Caco-2 (cell line): ENCODE results near the gene PACSIN2. TPM values are rescaled to one million over a fixed set of nuclear protein-coding genes. Genes with fewer than 3 reads are reported as not detected.
A peak's percentile ranks its signal among the peaks of the same experiment; 100 is the strongest.

Experiments
- BruUV-seq: library from RNA; stranded (reverse); fragments of 400-500 nt; replicated peaks from 2 replicates; lab custom pipeline; 2021; lab: Mats Ljungman, UMichigan
- CTCF ChIA-PET: fragments of 300-600 bp; sonication (Branson Sonifier 250); formaldehyde crosslinking; loops from one replicate; lab custom pipeline; 2022; ENCODE audit warnings: antibody characterized with exemption; lab: Charles Lee
- POLR2A ChIA-PET: fragments of 300-600 bp; sonication (Branson Sonifier 250); formaldehyde crosslinking; loops from one replicate; lab custom pipeline; 2022; ENCODE audit warnings: antibody characterized with exemption; lab: Charles Lee
- DNase-seq, 2 experiments: peaks; one replicate each; pipeline versions ENCODE4 v3.0.0 to v3.0.0-alpha.2; 2020 to 2022
- H3K27me3 ChIP-seq: replicated peaks from 2 replicates; pipeline ENCODE4 v1.6.0; 2011; ENCODE audit warnings: low read length; ENCODE audit not compliant: control insufficient read depth, insufficient read depth
- H3K36me3 ChIP-seq: 2 replicates; pipeline ENCODE4 v1.5.1; 2011; ENCODE audit warnings: low read length; ENCODE audit not compliant: control insufficient read depth, insufficient read depth
- H3K4me1 ChIP-seq: fragments of 250-450 bp; sonication (Bioruptor Pico); 2 replicates; pipeline ENCODE4 v1.5.1; 2020; ENCODE audit warnings: mild to moderate bottlenecking
- H3K4me3 ChIP-seq: 2 replicates; pipeline ENCODE4 v1.5.1; 2011; ENCODE audit warnings: low read depth, mild to moderate bottlenecking, control low read depth, low read length
- H3K9me3 ChIP-seq: fragments of 250-450 bp; sonication (Bioruptor Pico); 2 replicates; pipeline ENCODE4 v1.5.1; 2020; ENCODE audit warnings: mild to moderate bottlenecking, moderate library complexity
- H3K27ac Mint-ChIP-seq: one replicate; pipeline ENCODE4 v1.8.0; 2022; ENCODE audit warnings: mixed read lengths; ENCODE audit not compliant: unreplicated experiment
- H3K27me3 Mint-ChIP-seq: one replicate; pipeline ENCODE4 v1.8.0; 2022; ENCODE audit warnings: mixed read lengths; ENCODE audit not compliant: insufficient read depth, unreplicated experiment
- H3K36me3 Mint-ChIP-seq: one replicate; pipeline ENCODE4 v1.8.0; 2022; ENCODE audit warnings: mild to moderate bottlenecking, mixed read lengths; ENCODE audit not compliant: insufficient read depth, unreplicated experiment
- H3K4me1 Mint-ChIP-seq: one replicate; pipeline ENCODE4 v1.8.0; 2022; ENCODE audit warnings: low read depth, mixed read lengths; ENCODE audit not compliant: unreplicated experiment
- H3K4me3 Mint-ChIP-seq: one replicate; pipeline ENCODE4 v1.8.0; 2022; ENCODE audit warnings: mild to moderate bottlenecking, moderate library complexity, mixed read lengths; ENCODE audit not compliant: unreplicated experiment
- H3K9me3 Mint-ChIP-seq: one replicate; pipeline ENCODE4 v1.8.0; 2022; ENCODE audit warnings: mixed read lengths; ENCODE audit not compliant: unreplicated experiment
- CTCF ChIP-seq, 2 experiments: fragments of 200-600 bp in 1 of 2; IDR thresholded peaks; 1 replicate in 1 of 2; 2 replicates in 1 of 2; pipeline versions ENCODE4 v1.5.1 to v1.8.0; 2011 to 2022; ENCODE audit warnings: antibody characterized with exemption in 1 of 2, control low read depth in 1 of 2, inconsistent platforms in 1 of 2, low read depth in 1 of 2, low read length in 1 of 2, mild to moderate bottlenecking in 1 of 2, moderate library complexity in 1 of 2; ENCODE audit not compliant: insufficient read depth in 1 of 2, severe bottlenecking in 1 of 2, unreplicated experiment in 1 of 2
- intact Hi-C: fragments of 100-400 bp; cut with micrococcal nuclease; formaldehyde crosslinking; loops from one replicate; pipeline ENCODE4 v1.10.0; 2022; ENCODE audit not compliant: unreplicated experiment
- total RNA-seq: library from RNA; stranded (reverse); gene quantifications from 2 replicates; pipeline ENCODE4 v1.2.3, GENCODE V29; 2022

PACSIN2 gene
- total RNA-seq, 1 experiment from 2014 or later, result 122 TPM

- H3K27ac Mint-ChIP-seq, result peak overlapping the region; percentile 53
- POLR2A ChIA-PET, result no interaction called here
- no peaks in the 10 kb centered on the region for H3K9me3 Mint-ChIP-seq
- no peak overlapping the region for H3K4me3 Mint-ChIP-seq
- peaks cover 78% of the 10 kb centered on the region for H3K36me3 Mint-ChIP-seq
- peaks cover 44% of the 10 kb centered on the region for H3K4me1 Mint-ChIP-seq
- no peak for TF ChIP-seq CTCF (IDR thresholded peaks at IDR 0.05; ENCODE audit: insufficient read depth in 1 of 2, low read depth in 1 of 2, low read length in 1 of 2, severe bottlenecking in 1 of 2, unreplicated experiment in 1 of 2)
- Histone ChIP-seq H3K9me3 (no peaks in the 10 kb centered on the region), H3K27me3 (no peaks in the 10 kb centered on the region), H3K4me3 (no peak overlapping the region), H3K4me1 (peaks cover 30% of the 10 kb centered on the region), H3K36me3 (peaks cover 3% of the 10 kb centered on the region)
- intact Hi-C loops, result no loop called here
- CTCF ChIA-PET, result no interaction called here
- no peaks in the 10 kb centered on the region for H3K27me3 Mint-ChIP-seq
- no peak for DNase-seq
- BruUV-seq, result no TSS peak
These were observed 75.5 kb downstream of the PACSIN2 start for GRCh38 chr22:42939451-42939881.

DNA sequence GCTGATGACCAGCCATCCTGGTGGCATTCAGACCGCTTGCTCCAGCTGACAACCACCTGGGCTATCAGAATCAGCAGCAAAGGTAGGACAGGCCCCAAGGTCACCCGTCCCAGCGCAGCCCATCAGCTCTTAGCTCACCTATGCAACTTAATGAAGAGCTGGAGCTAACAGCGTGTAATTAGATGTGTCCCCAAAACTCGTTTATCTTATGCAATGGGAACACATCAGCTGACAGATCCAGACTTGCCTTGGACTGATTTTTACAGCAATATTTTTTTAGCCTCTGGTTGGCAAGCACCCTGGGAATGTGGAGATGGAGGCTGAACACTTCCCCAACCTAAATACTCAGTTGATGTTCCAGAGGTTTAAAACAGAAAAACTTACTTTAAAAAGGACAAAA, 76.0 kb downstream of the PACSIN2 start:
- Mint-ChIP-seq H3K4me1 (peaks cover 48% of the 10 kb centered on the region), H3K4me3 (no peak overlapping the region)

GRCh38 chr22:42938449-42938848, 76.5 kb downstream of the PACSIN2 start:
- no TSS peak for BruUV-seq
- no peaks in the 10 kb centered on the region for H3K9me3 ChIP-seq
- Mint-ChIP-seq H3K4me1 (peaks cover 54% of the 10 kb centered on the region), H3K4me3 (no peak overlapping the region), H3K27me3 (no peaks in the 10 kb centered on the region), H3K9me3 (no peaks in the 10 kb centered on the region), H3K36me3 (peaks cover 83% of the 10 kb centered on the region), H3K27ac (peak overlapping the region; percentile 68)
- DNase-seq, result no peak
- TF ChIP-seq CTCF (IDR thresholded peaks at IDR 0.05; ENCODE audit: insufficient read depth in 1 of 2, low read depth in 1 of 2, low read length in 1 of 2, severe bottlenecking in 1 of 2, unreplicated experiment in 1 of 2), result no peak
- H3K4me1 ChIP-seq, result peaks cover 37% of the 10 kb centered on the region
- H3K27me3 ChIP-seq, result no peaks in the 10 kb centered on the region
- peaks cover 3% of the 10 kb centered on the region for H3K36me3 ChIP-seq
- no peak overlapping the region for H3K4me3 ChIP-seq
- ChIA-PET POLR2A (no interaction called here), CTCF (no interaction called here)
- intact Hi-C loops, result no loop called here

More for the DNA sequence above, 76.0 kb downstream of the PACSIN2 start:
- intact Hi-C loops, result no loop called here
- H3K9me3 Mint-ChIP-seq, result no peaks in the 10 kb centered on the region
- Histone ChIP-seq H3K4me1 (peaks cover 32% of the 10 kb centered on the region), H3K4me3 (no peak overlapping the region), H3K9me3 (no peaks in the 10 kb centered on the region), H3K36me3 (peaks cover 3% of the 10 kb centered on the region), H3K27me3 (no peaks in the 10 kb centered on the region)
- no peaks in the 10 kb centered on the region for H3K27me3 Mint-ChIP-seq
- TF ChIP-seq CTCF (IDR thresholded peaks at IDR 0.05; ENCODE audit: insufficient read depth in 1 of 2, low read depth in 1 of 2, low read length in 1 of 2, severe bottlenecking in 1 of 2, unreplicated experiment in 1 of 2), result no peak
- no TSS peak for BruUV-seq
- DNase-seq, result no peak
- H3K36me3 Mint-ChIP-seq, result peaks cover 80% of the 10 kb centered on the region
- H3K27ac Mint-ChIP-seq, result peak overlapping the region; percentile 68
- CTCF ChIA-PET, result no interaction called here
- POLR2A ChIA-PET, result no interaction called here
